Measurements from ENCODE around the gene NUP93.

DNA sequence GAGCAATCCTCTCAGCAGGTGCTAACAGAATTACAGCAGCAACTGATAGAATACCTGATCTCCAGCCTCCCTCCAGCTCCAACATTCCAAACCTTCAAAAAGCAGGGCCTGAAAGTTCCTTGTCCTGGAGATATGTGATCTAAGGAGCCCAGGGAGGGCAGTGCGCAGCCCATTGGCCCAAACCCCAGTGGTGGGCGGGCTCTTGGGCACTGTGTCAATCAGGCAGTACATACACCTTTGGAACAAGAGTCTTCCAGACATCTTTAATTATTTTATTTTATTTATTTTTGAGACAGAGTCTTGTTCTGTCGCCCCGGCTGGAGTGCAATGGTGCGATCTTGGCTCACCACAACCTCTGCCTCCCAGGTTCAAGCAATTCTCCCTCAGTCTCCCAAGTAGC, 159.3 kb downstream of the NUP93 start:
- TF ChIP-seq, protein P1, sequence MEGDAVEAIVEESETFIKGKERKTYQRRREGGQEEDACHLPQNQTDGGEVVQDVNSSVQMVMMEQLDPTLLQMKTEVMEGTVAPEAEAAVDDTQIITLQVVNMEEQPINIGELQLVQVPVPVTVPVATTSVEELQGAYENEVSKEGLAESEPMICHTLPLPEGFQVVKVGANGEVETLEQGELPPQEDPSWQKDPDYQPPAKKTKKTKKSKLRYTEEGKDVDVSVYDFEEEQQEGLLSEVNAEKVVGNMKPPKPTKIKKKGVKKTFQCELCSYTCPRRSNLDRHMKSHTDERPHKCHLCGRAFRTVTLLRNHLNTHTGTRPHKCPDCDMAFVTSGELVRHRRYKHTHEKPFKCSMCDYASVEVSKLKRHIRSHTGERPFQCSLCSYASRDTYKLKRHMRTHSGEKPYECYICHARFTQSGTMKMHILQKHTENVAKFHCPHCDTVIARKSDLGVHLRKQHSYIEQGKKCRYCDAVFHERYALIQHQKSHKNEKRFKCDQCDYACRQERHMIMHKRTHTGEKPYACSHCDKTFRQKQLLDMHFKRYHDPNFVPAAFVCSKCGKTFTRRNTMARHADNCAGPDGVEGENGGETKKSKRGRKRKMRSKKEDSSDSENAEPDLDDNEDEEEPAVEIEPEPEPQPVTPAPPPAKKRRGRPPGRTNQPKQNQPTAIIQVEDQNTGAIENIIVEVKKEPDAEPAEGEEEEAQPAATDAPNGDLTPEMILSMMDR (optimal IDR thresholded peaks at IDR 0.05 in 1 of 3, IDR thresholded peaks at IDR 0.05 in 1 of 3, conservative IDR thresholded peaks at IDR 0.05 in 1 of 3; ENCODE audit: extremely low read depth in 1 of 3, insufficient read depth in 2 of 3, low read length in 3 of 3), result no peak
- TF ChIP-seq EZH2 (IDR thresholded peaks at IDR 0.05; ENCODE audit: low read length), result no peak

All from keratinocyte (primary cell).